Hepatic stellate cell (primary cell): Measurements from ENCODE around the gene HAVCR1.
"Not testable (repeated sequence)": the region's sequence is repeated elsewhere in the genome, so short reads cannot be mapped to it uniquely, and the experiment has no call there.

Experiments used
- DNase-seq: peaks from one replicate; pipeline ENCODE4 v3.0.0; 2011; ENCODE audit warnings: low spot score

The HAVCR1 gene

DNA sequence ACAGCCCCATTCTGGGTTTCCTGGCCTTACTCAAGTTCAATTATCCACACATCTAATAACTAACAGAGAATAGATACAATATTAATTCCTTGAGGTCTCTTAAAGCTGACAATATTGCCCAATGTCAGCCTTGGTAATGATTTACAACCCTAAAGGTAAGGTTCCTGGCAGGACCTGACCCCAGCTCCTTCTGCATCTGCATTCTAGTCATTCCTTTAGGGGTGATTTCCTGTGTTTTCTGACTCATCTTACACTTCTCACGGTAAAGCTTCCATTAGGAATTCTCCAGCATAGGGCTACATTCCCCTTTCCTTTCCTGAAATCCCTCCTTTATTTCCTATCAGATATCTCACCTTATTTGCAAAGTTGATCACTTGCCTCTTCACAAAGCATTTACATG lies 9.3 kb downstream of the HAVCR1 start:
- DNase-seq: no peak

DNA sequence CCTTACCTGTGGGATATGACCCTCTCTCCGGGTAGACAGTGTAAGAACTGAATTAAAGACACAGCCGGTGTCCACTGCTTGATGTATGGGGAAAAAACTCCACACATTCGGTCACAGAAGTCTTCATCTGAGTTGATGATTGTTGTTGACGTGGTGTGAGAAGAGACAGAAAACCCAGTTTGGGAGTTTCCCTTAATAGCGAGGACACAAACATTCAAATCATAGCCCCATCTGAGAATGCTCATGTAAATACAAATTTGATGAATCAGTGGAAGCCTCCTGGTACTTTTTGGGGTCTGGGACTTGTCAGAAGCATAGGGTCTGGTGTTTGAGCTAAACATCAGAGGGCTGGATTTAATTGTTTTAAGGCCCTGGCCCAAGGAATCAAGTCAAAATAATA lies 11.0 kb downstream of the HAVCR1 start:
- no peak for DNase-seq

DNA sequence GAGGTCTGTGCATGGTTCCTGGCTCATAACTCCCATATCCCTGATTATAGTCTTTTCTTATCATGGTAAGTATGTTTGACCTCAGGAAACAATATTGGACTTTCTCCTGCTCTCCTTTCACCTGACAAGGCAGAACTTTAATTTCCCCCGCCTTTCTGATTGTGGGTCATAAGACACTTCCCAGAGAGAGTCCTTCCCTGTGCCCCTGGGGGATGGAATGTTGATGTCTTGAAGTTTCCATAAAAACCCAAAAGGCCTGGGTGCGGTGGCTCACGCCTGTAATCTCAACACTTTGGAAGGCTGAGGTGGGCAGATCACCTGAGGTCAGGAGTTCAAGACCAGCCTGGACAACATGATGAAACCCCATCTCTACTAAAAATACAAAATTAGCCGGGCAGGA lies 11.9 kb downstream of the HAVCR1 start:
- not testable (repeated sequence) for DNase-seq

DNA sequence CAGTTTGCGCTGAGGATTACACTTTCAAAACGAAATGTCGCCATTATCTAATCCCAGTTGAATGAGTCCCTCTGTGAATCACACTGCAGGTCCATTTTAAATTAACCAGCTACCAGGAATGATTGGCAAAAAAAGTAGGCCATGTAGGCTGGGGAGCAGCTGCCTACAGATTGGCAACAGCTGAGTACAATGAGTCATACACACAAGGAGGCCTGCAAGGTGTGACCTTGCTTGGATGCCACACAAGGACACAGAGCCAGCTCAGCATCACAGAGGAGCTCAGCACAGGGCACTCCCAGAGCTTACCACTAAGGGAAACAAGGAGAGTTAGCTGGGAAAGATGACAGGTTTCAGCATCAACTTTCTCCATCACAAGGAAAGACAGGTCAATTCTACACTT lies 12.9 kb downstream of the HAVCR1 start:
- DNase-seq: no peak

DNA sequence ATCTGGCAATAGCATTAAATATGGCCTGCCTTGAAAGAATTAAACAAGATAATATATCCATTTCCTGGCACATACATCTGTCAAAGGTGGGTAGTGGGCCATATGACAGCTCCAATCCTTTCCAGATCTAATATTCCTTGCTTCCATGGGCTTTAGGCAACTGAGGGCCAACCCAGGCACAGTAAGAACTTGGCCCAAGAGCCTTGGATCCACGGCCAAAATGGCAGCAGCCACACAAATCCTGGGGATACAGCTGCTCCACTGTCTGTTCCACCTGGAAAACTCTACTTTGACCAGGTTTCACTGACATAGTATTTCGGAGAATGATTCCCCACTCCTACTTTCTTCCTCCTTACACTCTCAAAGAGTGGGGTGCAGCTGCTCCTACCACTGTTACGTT lies 13.3 kb downstream of the HAVCR1 start:
- DNase-seq: no peak

DNA sequence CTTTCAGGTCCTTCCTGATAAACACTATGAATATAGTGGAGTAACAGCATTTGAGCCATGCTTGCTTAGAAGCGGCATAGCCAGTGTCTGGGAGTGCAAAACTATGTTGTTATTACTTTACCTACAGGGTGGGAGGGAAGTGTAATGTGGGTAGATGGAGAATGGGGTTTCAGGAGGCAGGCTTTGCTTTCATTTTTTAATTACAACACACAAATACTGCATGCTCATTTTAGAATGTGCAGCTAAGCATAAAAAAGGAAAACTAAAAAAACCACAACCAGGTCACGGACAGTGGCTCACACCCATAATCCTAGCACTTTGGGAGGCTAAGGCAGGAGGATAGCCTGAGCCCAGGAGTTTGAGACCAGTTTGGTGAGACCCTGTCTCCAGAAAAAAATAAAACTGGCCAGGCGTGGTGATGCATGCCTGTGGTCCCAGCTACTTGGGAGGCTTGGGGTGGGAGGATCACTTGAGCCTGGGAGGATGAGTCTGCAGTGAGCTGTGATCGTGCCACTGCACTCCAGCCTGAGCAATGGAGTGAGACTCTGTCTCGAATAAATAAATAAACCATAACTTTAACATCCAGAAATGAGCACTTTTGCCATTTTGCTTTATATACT lies 20.2 kb downstream of the HAVCR1 start:
- no peak for DNase-seq

DNA sequence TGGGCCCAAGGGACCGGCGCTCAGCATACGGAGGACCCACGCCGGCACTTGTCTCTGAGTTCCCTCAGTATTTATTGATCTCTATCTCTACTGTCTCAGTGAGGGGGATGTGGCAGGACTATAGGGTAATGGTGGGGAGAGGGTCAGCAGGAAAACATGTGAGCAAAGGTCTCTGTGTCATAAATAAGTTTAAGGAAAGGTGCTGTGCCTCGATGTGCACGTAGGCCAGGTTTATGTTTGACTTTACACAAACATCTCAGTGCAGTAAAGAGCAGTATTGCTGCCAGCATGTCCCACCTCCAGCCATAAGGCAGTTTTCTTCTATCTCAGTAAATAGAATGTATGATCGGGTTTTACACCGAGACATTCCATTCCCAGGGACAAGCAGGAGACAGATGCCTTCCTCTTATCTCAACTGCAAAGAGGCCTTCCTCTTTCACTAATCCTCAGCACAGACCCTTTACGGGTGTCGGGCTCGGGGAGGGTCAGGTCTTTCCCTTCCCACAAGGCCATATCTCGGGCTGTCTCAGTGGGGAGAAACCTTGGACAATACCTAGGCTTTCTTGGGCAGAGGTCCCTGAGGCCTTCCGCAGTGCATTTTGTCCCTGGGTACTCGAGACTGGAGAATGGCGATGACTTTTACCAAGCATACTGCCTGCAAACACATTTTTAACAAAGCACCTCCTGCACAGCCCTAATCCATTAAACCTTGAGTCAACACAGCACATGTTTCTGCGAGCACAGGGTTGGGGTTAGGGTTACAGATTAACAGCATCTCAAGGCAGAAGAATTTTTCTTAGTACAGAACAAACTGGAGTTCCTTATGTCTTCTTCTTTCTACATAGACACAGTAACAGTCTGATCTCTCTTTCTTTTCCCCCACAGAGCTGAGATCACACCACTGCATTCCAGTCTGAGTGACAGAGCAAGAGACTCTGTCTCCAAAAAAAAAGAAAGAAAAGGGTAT lies 24.5 kb downstream of the HAVCR1 start:
- not testable (repeated sequence) for DNase-seq

DNA sequence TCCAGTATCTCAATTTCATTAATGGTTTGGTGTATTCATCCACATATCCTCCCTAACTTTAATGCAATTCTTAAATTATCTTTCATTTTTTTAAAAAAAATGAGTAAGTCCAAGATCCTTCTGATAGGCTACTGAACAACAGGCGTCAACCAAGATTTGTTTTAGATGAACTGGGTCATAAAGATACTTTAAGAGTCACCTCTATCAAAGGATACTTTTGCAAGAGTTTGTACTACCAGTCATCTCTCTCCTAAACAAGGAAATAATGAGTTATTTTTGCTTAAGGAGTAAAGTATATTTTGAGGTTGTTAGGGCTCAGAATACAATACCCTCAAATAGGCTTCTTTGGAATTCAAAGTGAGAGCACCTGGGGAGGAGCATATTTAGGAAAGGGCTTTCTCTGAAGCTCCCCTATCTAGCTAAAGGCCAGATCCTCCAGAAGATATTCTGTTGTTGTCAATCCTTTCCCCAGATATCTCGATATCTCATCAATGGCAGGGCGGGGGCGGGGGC lies 25.8 kb downstream of the HAVCR1 start:
- DNase-seq: no peak

DNA sequence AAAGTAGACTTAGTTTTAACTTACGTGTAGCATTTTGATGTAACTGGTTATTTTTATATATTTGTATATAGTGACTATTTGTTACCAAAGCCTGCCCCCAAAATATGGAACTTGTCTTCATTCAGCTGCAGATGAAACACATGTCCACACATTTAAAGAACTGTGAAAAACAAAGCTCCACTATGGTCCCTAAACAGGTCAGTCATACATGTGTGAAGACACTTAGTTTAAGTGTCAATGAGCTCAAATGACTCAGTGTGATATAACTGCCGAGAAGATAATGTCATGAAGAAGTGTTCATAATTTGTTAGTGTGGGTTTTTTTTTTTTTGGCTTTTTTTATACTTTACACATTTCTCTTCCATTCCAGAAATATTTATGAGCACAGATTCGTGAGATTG lies 28.2 kb downstream of the HAVCR1 start:
- no peak for DNase-seq

DNA sequence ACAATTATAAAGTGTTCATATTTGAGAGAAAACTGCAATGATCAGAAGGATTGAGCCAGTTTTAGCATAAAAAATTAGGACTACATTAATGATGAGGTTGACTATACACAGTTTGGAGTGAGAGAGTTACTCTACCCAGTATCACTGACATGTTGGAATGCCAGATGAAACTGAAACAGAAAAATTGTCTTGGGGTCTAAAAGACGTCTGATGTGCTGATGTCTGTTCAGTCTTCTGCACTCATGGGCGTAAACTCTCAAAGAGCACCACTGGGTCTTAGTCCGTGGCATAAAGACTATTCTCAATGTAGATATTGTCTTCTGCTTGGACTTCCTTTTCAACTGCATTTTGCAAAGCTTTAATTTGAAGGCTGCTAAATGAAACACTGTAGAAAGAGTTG lies 29.5 kb downstream of the HAVCR1 start:
- no peak for DNase-seq

DNA sequence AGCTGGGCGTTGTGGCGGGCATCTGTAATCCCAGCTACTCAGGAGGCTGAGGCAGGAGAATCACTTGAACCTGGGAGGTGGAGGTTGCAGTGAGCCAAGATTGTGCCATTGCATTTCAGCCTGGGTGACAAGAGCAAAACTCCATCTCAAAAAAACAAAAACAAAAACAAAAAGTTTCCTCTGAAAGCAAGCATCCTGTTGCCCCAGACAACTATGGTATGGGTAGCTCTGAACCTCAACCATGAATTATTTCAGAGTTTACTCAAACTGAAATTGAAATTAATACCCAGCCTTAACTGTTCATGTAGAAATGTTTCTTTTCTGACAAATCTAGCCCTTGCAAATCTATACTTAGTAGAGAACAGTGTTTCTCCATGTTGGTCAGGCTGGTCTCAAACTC lies 31.3 kb downstream of the HAVCR1 start:
- DNase-seq: not testable (repeated sequence)

DNA sequence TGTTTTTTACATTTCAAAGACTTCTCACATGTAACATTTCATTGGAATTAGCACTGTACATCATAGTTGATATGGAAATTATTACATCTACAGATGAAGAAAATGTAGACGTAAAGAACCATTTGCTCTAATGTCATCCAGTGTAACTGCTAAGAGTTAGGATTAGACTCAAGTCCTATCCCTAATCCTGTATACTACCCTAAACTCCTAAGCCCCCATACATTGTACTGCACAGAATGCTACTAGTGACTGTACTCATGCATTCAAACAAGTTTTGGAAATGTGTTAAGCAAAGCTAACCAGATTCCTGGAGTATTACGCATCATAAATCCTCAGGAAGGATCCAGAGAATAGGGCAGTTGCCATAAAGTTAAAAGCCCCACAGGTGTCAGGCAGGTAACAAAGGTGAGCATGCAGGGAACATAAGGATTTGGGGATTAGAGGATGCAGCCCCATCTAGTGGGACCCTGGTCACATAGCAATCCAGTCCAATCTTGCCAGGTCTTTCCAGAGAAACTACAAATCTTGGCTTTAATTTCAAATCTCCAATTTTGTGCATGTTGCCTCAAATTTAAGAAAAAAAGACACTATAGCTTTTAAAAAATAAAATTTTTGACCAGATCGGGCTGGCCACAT lies 32.0 kb downstream of the HAVCR1 start:
- no peak for DNase-seq

DNA sequence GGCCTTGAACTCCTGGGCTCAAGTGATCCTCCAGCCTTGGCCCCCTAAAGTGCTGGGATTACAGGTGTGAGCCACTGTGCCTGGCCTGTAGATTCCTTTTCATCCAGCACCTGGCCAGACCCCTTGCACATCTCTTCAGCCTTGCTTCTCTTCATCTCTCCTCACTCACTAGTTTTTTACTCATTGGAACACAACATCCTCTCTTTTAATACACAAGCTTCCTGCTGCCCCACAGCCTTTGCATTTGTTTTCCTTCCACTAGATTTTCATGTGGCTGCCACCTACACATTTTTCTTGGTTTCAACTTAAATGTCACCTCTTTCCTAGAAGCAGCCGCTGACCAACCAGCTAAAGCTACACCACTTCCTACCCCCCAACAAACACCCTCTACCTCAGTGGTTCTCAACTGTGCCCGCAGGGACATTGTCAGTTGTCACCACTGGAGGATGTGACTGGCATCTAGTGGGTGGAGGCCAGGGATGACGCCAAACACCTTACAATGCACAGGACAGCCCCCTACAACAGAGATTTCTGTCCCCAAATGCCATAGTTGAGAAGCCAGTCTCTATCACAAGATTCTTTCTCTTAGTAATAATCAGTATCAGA lies 33.7 kb downstream of the HAVCR1 start:
- DNase-seq: no peak

DNA sequence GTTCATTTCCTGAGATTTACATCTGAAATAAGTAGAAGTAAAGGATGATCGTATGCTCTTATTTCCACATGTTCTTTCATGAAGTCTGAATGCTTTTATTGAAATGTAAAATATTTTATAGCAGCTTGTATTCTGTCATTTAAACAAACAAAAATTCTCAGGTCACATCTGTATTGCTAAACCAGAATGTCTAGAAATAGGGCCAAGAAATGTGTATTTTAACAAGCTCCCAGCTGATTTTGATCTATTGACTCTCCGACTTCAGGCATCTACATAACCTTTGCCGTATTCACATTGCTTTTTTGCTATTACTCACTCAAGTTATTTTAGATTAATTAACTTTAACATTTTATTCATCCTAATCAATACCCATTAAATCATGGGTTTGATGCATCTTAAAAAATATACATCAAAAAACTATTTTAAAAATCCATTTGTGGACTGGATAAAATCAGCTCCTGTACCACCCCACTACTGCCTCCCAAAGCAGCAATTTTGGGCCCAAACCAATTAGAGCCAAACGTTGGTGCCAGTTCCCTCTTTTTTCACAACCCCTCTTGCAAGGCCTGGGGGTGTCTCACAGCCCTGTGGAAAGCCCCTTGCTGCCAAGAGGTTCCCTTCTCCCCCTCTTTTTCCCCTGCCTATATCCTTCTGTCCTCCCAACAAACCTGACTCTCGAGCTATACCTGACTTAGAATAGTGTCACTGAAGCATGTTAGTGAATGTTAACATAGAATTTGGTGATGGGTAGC lies 34.5 kb downstream of the HAVCR1 start:
- DNase-seq: no peak

DNA sequence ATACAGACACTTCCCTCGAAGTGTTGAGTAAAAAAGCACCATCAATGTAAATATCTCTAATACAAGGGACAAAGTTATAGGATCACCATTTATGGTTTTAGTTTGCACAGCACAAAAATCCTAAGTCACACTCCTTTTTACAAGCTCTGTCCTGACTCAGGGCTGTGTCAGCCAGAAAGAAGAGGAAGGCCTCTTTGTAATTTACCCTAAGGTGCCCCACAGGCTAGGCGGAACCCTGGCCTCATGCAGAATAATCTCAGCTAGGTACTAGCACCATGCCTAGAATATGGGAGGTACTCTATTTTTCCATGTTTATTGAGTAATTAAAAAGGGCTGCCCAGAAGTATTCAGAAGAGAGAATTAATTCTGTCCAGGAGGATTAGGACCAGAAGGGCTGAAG lies 36.9 kb downstream of the HAVCR1 start:
- DNase-seq: no peak

DNA sequence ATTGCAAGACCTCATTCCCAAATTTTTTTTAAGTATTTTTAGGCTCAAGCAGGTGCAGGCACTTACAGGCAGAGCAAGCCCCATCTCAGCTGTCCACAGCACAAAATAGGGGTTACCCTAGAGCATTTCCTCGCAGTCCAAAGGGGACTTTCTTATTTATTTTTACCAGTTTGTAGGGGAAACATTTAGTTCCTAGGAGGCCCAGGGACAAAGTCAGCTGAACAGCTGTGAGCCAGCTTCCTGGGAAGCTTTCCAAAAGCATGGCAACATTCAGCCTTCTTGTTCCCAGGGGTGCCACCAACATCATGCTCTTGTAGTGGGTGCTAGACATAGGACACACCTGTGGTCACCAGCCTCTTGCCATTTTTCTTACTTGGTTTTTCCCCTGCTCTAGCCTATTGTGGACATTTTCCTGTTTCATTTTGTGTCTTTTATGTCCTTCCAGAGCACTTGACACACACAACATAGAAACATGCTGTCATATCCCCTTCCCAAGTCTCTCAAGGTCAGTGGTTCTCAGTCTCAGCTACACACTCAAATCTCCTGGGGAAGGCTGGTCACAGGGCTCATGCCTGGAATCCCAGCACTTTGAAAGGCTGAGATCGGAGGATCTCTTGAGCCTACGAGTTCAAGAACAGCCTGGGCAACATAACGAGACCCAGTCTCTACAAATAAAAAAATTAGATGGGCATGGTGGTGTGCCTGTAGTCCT lies 38.2 kb downstream of the HAVCR1 start:
- no peak for DNase-seq

DNA sequence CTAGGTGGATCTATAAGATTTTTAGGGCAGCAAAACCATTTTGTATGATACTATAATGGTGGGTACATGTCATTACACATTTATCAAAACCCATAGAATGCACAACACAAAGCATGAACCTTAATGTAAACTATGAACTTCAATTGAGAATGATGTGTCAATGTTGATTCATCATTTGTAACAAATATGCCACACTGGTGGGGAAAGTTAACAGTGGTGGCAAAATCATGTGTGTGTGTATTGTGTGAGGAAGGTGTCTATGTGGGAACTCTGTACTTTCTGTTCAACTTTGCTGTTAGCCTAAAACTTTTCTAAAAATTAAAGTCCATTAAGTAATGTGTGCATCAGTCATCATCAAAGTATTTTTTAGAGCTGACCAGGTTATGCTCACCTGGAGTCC lies 38.9 kb downstream of the HAVCR1 start:
- DNase-seq: no peak

DNA sequence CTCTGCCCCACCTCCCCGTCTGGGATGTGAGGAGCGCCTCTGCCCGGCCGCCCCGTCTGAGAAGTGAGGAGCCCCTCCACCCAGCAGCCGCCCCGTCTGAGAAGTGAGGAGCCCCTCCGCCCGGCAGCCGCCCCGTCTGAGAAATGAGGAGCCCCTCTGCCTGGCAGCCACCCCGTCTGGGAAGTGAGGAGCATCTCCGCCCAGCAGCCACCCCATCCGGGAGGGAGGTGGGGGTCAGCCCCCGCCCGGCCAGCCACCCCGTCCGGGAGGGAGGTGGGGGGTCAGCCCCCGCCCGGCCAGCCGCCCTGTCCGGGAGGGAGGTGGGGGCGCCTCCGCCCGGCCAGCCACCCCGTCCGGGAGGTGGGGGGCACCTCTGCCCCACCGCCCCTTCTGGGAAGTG lies 44.8 kb downstream of the HAVCR1 start:
- DNase-seq: not testable (repeated sequence)

DNA sequence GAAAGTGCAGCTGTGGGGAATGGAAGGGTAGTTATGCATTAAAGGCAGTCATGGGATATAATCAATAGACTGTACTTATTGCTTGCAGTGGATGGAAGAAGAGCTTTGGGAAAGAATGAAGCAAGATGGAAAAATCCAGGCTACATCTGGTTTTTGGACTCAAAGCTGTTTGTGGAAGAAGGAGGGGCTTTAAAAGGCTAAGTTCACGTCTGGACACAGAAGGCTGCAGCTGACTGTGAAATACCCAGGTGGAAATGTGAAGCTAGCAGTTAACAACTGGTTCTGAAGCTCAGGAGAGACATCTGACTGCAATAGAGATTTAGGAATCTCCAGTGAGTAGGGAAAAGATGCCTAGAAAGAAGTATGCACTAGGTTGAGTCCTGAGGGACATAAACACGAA lies 52.7 kb downstream of the HAVCR1 start:
- no peak for DNase-seq

DNA sequence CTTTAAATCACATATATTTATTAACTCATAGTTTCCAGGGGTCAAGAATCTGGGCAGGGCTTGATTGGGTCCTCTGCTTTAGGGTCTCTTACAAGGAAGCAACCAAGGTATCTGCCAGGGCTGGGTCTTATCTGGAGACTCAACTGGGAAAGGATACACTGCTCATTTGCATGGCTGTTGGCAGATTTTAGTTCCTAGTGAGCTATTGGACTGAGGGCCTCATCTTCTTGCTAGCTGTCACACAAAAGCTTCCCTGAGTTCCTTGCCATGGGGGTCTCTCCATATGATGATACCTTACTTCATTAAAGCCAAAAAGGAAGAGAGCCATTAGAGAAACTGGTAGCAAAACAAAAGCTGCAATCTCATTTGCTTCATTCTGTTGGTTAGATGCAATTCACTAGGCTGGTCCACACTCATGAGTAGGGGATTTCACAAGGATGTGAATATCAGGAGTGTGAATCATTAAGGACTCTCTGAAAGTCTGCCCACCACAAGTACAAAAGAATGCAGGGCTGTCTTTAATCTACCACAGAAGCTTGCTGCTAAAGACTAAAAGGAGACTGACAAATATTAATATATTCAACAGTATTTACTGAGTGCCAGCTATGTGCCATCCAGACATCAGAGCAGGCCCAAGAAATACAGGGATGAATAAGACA lies 53.9 kb downstream of the HAVCR1 start:
- no peak for DNase-seq

DNA sequence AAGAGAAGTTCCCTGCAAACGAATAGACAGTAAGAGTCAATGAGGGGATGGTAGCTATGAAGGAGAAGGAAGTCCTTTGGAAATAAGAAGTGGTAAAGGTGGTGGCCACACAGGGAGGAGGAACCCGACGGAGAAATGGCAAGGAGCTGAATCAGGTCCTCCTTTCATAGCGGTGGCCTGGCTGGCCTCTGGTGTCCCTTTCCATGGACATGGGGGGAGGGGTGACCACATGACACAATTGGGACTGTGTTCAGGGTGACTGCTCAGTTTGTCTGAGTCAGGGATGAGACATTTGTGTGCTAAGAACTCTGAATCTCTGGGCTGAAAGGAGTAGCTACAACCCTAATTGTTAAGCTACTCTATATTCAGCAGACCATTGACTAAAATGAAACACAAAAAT lies 67.2 kb downstream of the HAVCR1 start:
- DNase-seq: no peak
